Hepatocyte (in vitro differentiated cells): ENCODE results near the gene SDC3.

Source experiments
- EZH2 ChIP-seq: fragments of 200-600 bp; sonication (generic); IDR thresholded peaks from 2 replicates; pipeline ENCODE4 v1.6.1; 2016; ENCODE audit warnings: antibody characterized with exemption, mild to moderate bottlenecking, borderline replicate concordance
- TF ChIP-seq, protein P1 (sequence below): fragments of 200-600 bp; sonication (generic); IDR thresholded peaks from 2 replicates; pipeline ENCODE4 v1.5.1; 2016; ENCODE audit warnings: antibody characterized with exemption, mild to moderate bottlenecking; ENCODE audit not compliant: poor library complexity

DNA sequence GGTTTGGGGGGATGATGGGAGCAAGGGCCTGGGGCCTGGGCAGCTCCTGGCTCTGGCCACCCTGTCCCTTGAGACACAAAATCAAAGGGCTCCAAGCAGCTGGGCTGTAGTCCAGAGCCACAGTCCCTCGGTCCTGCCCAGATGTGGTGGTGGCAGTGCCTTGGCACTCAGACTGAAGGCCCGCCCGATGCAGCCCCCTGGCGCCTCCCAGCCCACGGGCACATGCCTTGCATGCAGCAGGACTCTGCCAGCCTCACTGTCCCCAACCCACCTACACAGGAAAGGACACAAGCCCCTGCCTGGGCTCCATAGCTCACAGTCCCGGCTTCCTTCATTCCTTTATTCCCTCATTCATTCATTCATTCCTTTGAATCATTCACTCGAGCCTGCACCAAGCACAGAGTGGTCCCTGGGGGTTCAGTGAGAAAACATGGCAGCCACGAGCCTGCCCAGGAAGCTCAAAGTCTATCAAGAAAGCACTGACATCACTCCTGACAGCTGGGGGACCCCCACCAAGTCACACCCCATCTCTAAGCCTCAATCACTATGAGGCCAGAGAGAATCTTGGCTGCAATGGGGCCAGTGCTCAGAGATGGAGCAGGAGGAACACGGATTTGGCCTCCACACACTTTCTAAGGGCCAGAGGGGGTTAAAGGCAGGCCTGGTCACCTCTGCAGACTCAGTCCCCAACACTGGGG lies 5.8 kb downstream of the SDC3 start:
- TF ChIP-seq, protein P1, sequence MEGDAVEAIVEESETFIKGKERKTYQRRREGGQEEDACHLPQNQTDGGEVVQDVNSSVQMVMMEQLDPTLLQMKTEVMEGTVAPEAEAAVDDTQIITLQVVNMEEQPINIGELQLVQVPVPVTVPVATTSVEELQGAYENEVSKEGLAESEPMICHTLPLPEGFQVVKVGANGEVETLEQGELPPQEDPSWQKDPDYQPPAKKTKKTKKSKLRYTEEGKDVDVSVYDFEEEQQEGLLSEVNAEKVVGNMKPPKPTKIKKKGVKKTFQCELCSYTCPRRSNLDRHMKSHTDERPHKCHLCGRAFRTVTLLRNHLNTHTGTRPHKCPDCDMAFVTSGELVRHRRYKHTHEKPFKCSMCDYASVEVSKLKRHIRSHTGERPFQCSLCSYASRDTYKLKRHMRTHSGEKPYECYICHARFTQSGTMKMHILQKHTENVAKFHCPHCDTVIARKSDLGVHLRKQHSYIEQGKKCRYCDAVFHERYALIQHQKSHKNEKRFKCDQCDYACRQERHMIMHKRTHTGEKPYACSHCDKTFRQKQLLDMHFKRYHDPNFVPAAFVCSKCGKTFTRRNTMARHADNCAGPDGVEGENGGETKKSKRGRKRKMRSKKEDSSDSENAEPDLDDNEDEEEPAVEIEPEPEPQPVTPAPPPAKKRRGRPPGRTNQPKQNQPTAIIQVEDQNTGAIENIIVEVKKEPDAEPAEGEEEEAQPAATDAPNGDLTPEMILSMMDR = no peak
- no peak for TF ChIP-seq EZH2
